ENCODE data around the gene USP37.

- TF ChIP-seq, protein P1, sequence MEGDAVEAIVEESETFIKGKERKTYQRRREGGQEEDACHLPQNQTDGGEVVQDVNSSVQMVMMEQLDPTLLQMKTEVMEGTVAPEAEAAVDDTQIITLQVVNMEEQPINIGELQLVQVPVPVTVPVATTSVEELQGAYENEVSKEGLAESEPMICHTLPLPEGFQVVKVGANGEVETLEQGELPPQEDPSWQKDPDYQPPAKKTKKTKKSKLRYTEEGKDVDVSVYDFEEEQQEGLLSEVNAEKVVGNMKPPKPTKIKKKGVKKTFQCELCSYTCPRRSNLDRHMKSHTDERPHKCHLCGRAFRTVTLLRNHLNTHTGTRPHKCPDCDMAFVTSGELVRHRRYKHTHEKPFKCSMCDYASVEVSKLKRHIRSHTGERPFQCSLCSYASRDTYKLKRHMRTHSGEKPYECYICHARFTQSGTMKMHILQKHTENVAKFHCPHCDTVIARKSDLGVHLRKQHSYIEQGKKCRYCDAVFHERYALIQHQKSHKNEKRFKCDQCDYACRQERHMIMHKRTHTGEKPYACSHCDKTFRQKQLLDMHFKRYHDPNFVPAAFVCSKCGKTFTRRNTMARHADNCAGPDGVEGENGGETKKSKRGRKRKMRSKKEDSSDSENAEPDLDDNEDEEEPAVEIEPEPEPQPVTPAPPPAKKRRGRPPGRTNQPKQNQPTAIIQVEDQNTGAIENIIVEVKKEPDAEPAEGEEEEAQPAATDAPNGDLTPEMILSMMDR (conservative IDR thresholded peaks at IDR 0.05; ENCODE audit: low read depth, low read length) = no peak
- TF ChIP-seq EZH2 (IDR thresholded peaks at IDR 0.05; ENCODE audit: low read length, unreplicated experiment) = no peak
- no peak for TF ChIP-seq EZH2phosphoT487 (IDR thresholded peaks at IDR 0.05; ENCODE audit: borderline replicate concordance, low read length)
Observed at GRCh38 chr2:218419630-218420216, 148.4 kb downstream of the USP37 start.
